HCT116 (cell line): Measurements from ENCODE around the gene IL6ST. TPM values are rescaled to one million over a fixed set of nuclear protein-coding genes. Genes with fewer than 3 reads are reported as not detected.

Experiments used
- ATAC-seq: fragments of 200-7000 bp; cut with Tn5 transposase; 2 replicates; pipeline ENCODE4 v1.9.1; 2020; ENCODE audit warnings: mild to moderate bottlenecking, moderate library complexity
- BruUV-seq: library from RNA; stranded (reverse); fragments of 400-500 nt; replicated peaks from 2 replicates; lab custom pipeline; 2021; lab: Mats Ljungman, UMichigan
- CTCF ChIA-PET: fragments of 300-600 bp; sonication (Branson Sonifier 250); formaldehyde crosslinking; loops from one replicate; lab custom pipeline; 2021; ENCODE audit warnings: antibody characterized with exemption; lab: Charles Lee
- POLR2A ChIA-PET: fragments of 300-600, 350-600 bp; sonication (Branson Sonifier 250); formaldehyde crosslinking; loops from one replicate; lab custom pipeline; 2021; ENCODE audit warnings: antibody characterized with exemption; lab: Charles Lee
- RAD21 ChIA-PET, 2 experiments: fragments of 300-600 bp; sonication (Branson Sonifier 250); formaldehyde crosslinking; loops; one replicate each; lab custom pipeline; 2023; ENCODE audit warnings: low total read pairs in 2 of 2; ENCODE audit not compliant: uncharacterized antibody in 2 of 2, unreplicated experiment in 2 of 2, low non-redundant PET in 1 of 2; lab: Charles Lee
- DNase-seq: peaks from one replicate; pipeline ENCODE4 v3.0.0-alpha.2; 2010; ENCODE audit warnings: low read depth, low spot score
- H2AFZ ChIP-seq: fragments of 200-600 bp; shearing (Covaris generic), sonication (generic); 2 replicates; pipeline ENCODE4 v1.6.1; 2017; ENCODE audit warnings: low read depth, mixed run types, mixed read lengths, antibody characterized with exemption, low read length; ENCODE audit not compliant: poor library complexity, severe bottlenecking
- H3K27ac ChIP-seq: 2 replicates; pipeline ENCODE4 v1.5.1; 2012; ENCODE audit warnings: low read depth, low read length
- H3K27me3 ChIP-seq: fragments of 200-600 bp; sonication (generic); 2 replicates; pipeline ENCODE4 v1.6.1; 2016; ENCODE audit warnings: mixed run types, low read length, mixed read lengths; ENCODE audit not compliant: insufficient read depth
- H3K36me3 ChIP-seq, 2 experiments: fragments of 200-500 bp in 1 of 2; fragments of 200-600 bp in 1 of 2; sonication (Bioruptor generic) in 1 of 2; sonication (generic) in 1 of 2; 2 replicates each; pipeline versions ENCODE4 v1.5.1 to v1.6.1; 2014 to 2016; ENCODE audit warnings: low read length in 2 of 2, inconsistent platforms in 1 of 2, mixed read lengths in 1 of 2, mixed run types in 1 of 2; ENCODE audit not compliant: insufficient read depth in 2 of 2, control insufficient read depth in 1 of 2
- H3K4me1 ChIP-seq, 2 experiments: fragments of 200-600 bp in 1 of 2; sonication (generic) in 1 of 2; 2 replicates each; pipeline versions ENCODE4 v1.5.1 to v1.6.1; 2012 to 2017; ENCODE audit warnings: low read length in 2 of 2, inconsistent platforms in 1 of 2, mild to moderate bottlenecking in 1 of 2, mixed read lengths in 1 of 2, mixed run types in 1 of 2, moderate library complexity in 1 of 2; ENCODE audit not compliant: insufficient read depth in 2 of 2, control insufficient read depth in 1 of 2
- H3K4me2 ChIP-seq: fragments of 200-600 bp; sonication (generic); 2 replicates; pipeline ENCODE4 v1.6.1; 2017; ENCODE audit warnings: mixed run types, low read length, mixed read lengths
- H3K4me3 ChIP-seq, 2 experiments: fragments of 200-600 bp in 1 of 2; sonication (generic) in 1 of 2; replicated peaks in 1 of 2; 2 replicates each; pipeline ENCODE4 v1.5.1; 2011 to 2016; ENCODE audit warnings: low read length in 2 of 2, control low read depth in 1 of 2, low read depth in 1 of 2, mild to moderate bottlenecking in 1 of 2, mixed read lengths in 1 of 2, mixed run types in 1 of 2
- H3K79me2 ChIP-seq: fragments of 200-600 bp; sonication (generic); 2 replicates; pipeline ENCODE4 v1.6.1; 2017; ENCODE audit warnings: mild to moderate bottlenecking, mixed run types, low read length, moderate library complexity, mixed read lengths; ENCODE audit not compliant: insufficient read depth
- H3K9ac ChIP-seq: fragments of 200-600 bp; sonication (generic); 2 replicates; pipeline ENCODE4 v1.6.1; 2016; ENCODE audit warnings: low read length, mixed read lengths
- H3K9me2 ChIP-seq: fragments of 200-600 bp; sonication (generic), shearing (Covaris generic); 2 replicates; pipeline ENCODE4 v1.6.1; 2017; ENCODE audit warnings: mixed run types, mild to moderate bottlenecking, moderate library complexity; ENCODE audit not compliant: insufficient read depth
- H3K9me3 ChIP-seq, 2 experiments: fragments of 200-500 bp in 1 of 2; fragments of 200-600 bp in 1 of 2; sonication (Bioruptor generic) in 1 of 2; sonication (generic) in 1 of 2; 2 replicates each; pipeline ENCODE4 v1.6.1; 2014 to 2017; ENCODE audit warnings: low read length in 2 of 2, mixed read lengths in 2 of 2, inconsistent platforms in 1 of 2, low read depth in 1 of 2, mild to moderate bottlenecking in 1 of 2, mixed run types in 1 of 2, moderate library complexity in 1 of 2; ENCODE audit not compliant: control insufficient read depth in 1 of 2, insufficient read depth in 1 of 2
- H4K20me1 ChIP-seq: fragments of 200-600 bp; sonication (generic), shearing (Covaris generic); 2 replicates; pipeline ENCODE4 v1.6.1; 2017; ENCODE audit warnings: mixed run types, mild to moderate bottlenecking, moderate library complexity; ENCODE audit not compliant: insufficient read depth
- EGR1 ChIP-seq: IDR thresholded peaks from 2 replicates; pipeline ENCODE4 v1.6.1; 2012; ENCODE audit warnings: low read depth
- EZH2 ChIP-seq: fragments of 200-600 bp; sonication (generic); IDR thresholded peaks from 2 replicates; pipeline ENCODE4 v1.6.1; 2017; ENCODE audit warnings: antibody characterized with exemption, mixed run types
- FOSL1 ChIP-seq: IDR thresholded peaks from 2 replicates; pipeline ENCODE4 v1.6.1; 2012; ENCODE audit warnings: low read depth
- POLR2AphosphoS5 ChIP-seq: IDR thresholded peaks from 2 replicates; pipeline ENCODE4 v1.6.1; 2011; ENCODE audit warnings: mild to moderate bottlenecking, low read depth, low read length, moderate library complexity
- RAD21 ChIP-seq: IDR thresholded peaks from 2 replicates; pipeline ENCODE4 v1.6.1; 2012; ENCODE audit warnings: low read depth, mild to moderate bottlenecking
- SP1 ChIP-seq: IDR thresholded peaks from 2 replicates; pipeline ENCODE4 v1.6.1; 2012; ENCODE audit warnings: low read depth
- SRF ChIP-seq: IDR thresholded peaks from 2 replicates; pipeline ENCODE4 v1.6.1; 2012; ENCODE audit warnings: low read depth
- TCF7L2 ChIP-seq: IDR thresholded peaks from 2 replicates; pipeline ENCODE4 v1.7.0; 2011; ENCODE audit warnings: borderline replicate concordance, inconsistent platforms; ENCODE audit not compliant: insufficient read depth, insufficient read length; ENCODE audit errors: extremely low read depth
- YY1 ChIP-seq: IDR thresholded peaks from 2 replicates; pipeline ENCODE4 v1.6.1; 2011; ENCODE audit warnings: low read length, low read depth, moderate library complexity, mild to moderate bottlenecking; ENCODE audit not compliant: insufficient replicate concordance; ENCODE audit errors: extremely low read depth
- intact Hi-C: fragments of 100-400 bp; cut with micrococcal nuclease; formaldehyde crosslinking; loops from 2 replicates; pipeline ENCODE4 v1.10.0; 2022
- total RNA-seq: library from RNA; stranded (reverse); gene quantifications from one replicate; pipeline ENCODE4 v1.2.1, GENCODE V29; 2021; ENCODE audit not compliant: unreplicated experiment
- TF ChIP-seq, protein P1 (sequence below): IDR thresholded peaks from 2 replicates; pipeline ENCODE4 v1.6.1; 2011; ENCODE audit warnings: mild to moderate bottlenecking, low read length, moderate library complexity; ENCODE audit not compliant: insufficient replicate concordance; ENCODE audit errors: extremely low read depth
- TF ChIP-seq, protein P2 (sequence below), 3 experiments: fragments of 200-600 bp in 1 of 3; sonication (generic) in 1 of 3; IDR thresholded peaks in 2 of 3; conservative IDR thresholded peaks in 1 of 3; 2 replicates each; pipeline ENCODE4 v1.5.1; 2012 to 2017; ENCODE audit warnings: low read depth in 2 of 3, low read length in 2 of 3, antibody characterized with exemption in 1 of 3, borderline replicate concordance in 1 of 3, control low read depth in 1 of 3, mild to moderate bottlenecking in 1 of 3, mixed read lengths in 1 of 3, mixed run types in 1 of 3, moderate library complexity in 1 of 3; ENCODE audit not compliant: insufficient read depth in 1 of 3
- TF ChIP-seq, protein P3 (sequence below): IDR thresholded peaks from 2 replicates; pipeline ENCODE4 v1.6.1; 2012
- TF ChIP-seq, protein P4 (sequence below): IDR thresholded peaks from 2 replicates; pipeline ENCODE4 v1.6.1; 2012
- TF ChIP-seq, protein P5 (sequence below): IDR thresholded peaks from 2 replicates; pipeline ENCODE4 v1.6.1; 2012; ENCODE audit warnings: low read depth

The IL6ST gene
- total RNA-seq, 1 experiment from 2014 or later, result 26.5 TPM

DNA sequence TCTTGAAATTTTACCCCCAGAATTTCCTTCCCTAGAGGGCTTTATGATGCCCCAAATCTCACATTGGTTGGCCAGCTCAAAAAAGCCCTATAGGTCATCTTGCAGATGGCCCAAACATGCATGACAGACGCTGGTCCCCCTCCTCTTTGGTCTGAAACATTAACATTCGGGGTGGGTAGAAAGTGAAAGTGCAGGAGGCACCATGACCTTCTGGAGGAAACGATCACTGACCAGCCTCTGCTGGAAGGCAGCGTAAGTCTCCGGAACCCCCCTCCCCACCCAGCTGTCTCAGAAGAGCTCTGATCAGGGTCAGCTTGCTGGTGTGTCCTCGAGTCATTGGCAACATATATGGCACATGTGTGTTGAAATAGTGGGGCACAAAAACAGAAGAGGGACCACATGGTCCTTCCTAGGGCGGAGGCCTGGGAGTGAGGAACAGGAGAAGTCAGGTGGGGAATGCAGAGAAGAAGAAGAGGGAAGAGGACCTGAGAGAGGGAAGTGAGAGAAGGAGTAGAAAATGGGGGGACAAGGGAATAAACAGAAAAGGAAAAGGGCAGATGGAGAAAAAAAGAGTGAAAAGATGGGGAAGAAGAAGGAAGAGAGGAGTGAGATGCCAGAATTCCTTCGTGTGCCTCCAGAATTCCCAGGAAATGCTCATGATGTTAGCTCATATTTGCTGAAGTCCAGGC lies 97.4 kb downstream of the IL6ST start:
- H3K4me3 ChIP-seq, result no peak overlapping the region
- H3K9me3 ChIP-seq, result no peaks in the 10 kb centered on the region
- no peaks in the 10 kb centered on the region for H3K9me2 ChIP-seq
- H2AFZ ChIP-seq, result no peak overlapping the region
- no peak overlapping the region for H3K9ac ChIP-seq
- peaks cover 0 to 4% of the 10 kb centered on the region in 2 experiments; a peak in 1 of 4 replicates for H3K4me1 ChIP-seq
- intact Hi-C loops, result no loop called here
- DNase-seq (no peak), ATAC-seq (no peak)
- ChIA-PET POLR2A (no interaction called here), CTCF (no interaction called here), RAD21 (no interaction called here)
- no peaks in the 10 kb centered on the region for H4K20me1 ChIP-seq
- H3K36me3 ChIP-seq, result no peaks in the 10 kb centered on the region
- H3K79me2 ChIP-seq, result no peaks in the 10 kb centered on the region
- no TSS peak for BruUV-seq
- no peak overlapping the region for H3K27ac ChIP-seq
- TF ChIP-seq YY1 (no peak), SRF (no peak), EZH2 (no peak), POLR2AphosphoS5 (no peak), EGR1 (no peak), RAD21 (no peak), FOSL1 (no peak), TCF7L2 (no peak), SP1 (no peak)
- TF ChIP-seq, protein P1, sequence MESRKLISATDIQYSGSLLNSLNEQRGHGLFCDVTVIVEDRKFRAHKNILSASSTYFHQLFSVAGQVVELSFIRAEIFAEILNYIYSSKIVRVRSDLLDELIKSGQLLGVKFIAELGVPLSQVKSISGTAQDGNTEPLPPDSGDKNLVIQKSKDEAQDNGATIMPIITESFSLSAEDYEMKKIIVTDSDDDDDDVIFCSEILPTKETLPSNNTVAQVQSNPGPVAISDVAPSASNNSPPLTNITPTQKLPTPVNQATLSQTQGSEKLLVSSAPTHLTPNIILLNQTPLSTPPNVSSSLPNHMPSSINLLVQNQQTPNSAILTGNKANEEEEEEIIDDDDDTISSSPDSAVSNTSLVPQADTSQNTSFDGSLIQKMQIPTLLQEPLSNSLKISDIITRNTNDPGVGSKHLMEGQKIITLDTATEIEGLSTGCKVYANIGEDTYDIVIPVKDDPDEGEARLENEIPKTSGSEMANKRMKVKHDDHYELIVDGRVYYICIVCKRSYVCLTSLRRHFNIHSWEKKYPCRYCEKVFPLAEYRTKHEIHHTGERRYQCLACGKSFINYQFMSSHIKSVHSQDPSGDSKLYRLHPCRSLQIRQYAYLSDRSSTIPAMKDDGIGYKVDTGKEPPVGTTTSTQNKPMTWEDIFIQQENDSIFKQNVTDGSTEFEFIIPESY, result no peak
- TF ChIP-seq, protein P2, sequence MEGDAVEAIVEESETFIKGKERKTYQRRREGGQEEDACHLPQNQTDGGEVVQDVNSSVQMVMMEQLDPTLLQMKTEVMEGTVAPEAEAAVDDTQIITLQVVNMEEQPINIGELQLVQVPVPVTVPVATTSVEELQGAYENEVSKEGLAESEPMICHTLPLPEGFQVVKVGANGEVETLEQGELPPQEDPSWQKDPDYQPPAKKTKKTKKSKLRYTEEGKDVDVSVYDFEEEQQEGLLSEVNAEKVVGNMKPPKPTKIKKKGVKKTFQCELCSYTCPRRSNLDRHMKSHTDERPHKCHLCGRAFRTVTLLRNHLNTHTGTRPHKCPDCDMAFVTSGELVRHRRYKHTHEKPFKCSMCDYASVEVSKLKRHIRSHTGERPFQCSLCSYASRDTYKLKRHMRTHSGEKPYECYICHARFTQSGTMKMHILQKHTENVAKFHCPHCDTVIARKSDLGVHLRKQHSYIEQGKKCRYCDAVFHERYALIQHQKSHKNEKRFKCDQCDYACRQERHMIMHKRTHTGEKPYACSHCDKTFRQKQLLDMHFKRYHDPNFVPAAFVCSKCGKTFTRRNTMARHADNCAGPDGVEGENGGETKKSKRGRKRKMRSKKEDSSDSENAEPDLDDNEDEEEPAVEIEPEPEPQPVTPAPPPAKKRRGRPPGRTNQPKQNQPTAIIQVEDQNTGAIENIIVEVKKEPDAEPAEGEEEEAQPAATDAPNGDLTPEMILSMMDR (IDR thresholded peaks at IDR 0.05 in 2 of 3, conservative IDR thresholded peaks at IDR 0.05 in 1 of 3; ENCODE audit: borderline replicate concordance in 1 of 3, insufficient read depth in 1 of 3, low read depth in 2 of 3, low read length in 2 of 3), result no peak
- TF ChIP-seq, protein P3, sequence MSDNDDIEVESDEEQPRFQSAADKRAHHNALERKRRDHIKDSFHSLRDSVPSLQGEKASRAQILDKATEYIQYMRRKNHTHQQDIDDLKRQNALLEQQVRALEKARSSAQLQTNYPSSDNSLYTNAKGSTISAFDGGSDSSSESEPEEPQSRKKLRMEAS, result no peak
- TF ChIP-seq, protein P4, sequence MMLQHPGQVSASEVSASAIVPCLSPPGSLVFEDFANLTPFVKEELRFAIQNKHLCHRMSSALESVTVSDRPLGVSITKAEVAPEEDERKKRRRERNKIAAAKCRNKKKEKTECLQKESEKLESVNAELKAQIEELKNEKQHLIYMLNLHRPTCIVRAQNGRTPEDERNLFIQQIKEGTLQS, result no peak
- TF ChIP-seq, protein P5, sequence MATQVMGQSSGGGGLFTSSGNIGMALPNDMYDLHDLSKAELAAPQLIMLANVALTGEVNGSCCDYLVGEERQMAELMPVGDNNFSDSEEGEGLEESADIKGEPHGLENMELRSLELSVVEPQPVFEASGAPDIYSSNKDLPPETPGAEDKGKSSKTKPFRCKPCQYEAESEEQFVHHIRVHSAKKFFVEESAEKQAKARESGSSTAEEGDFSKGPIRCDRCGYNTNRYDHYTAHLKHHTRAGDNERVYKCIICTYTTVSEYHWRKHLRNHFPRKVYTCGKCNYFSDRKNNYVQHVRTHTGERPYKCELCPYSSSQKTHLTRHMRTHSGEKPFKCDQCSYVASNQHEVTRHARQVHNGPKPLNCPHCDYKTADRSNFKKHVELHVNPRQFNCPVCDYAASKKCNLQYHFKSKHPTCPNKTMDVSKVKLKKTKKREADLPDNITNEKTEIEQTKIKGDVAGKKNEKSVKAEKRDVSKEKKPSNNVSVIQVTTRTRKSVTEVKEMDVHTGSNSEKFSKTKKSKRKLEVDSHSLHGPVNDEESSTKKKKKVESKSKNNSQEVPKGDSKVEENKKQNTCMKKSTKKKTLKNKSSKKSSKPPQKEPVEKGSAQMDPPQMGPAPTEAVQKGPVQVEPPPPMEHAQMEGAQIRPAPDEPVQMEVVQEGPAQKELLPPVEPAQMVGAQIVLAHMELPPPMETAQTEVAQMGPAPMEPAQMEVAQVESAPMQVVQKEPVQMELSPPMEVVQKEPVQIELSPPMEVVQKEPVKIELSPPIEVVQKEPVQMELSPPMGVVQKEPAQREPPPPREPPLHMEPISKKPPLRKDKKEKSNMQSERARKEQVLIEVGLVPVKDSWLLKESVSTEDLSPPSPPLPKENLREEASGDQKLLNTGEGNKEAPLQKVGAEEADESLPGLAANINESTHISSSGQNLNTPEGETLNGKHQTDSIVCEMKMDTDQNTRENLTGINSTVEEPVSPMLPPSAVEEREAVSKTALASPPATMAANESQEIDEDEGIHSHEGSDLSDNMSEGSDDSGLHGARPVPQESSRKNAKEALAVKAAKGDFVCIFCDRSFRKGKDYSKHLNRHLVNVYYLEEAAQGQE, result no peak
- H3K4me2 ChIP-seq, result no peak overlapping the region
- no peaks in the 10 kb centered on the region for H3K27me3 ChIP-seq
